ENCODE results near the gene OPTC. TPM values are rescaled to one million over a fixed set of nuclear protein-coding genes. Genes with fewer than 3 reads are reported as not detected.

Gene OPTC
- total RNA-seq = not detected

- no peak for TF ChIP-seq CTCF (IDR thresholded peaks at IDR 0.05; ENCODE audit: low read depth)
Observed at GRCh38 chr1:203493901-203494300, at the start of gene OPTC. Gene OPTC, plus strand, starts transcription at chr1:203494153. Its CDS starts 1,853 bp downstream, at chr1:203496006.

GRCh38 chr1:203444171-203444576 lies 49.8 kb upstream of the OPTC start:
- no peak for TF ChIP-seq CTCF (IDR thresholded peaks at IDR 0.05; ENCODE audit: low read depth)

- TF ChIP-seq CTCF (IDR thresholded peaks at IDR 0.05; ENCODE audit: low read depth) = no peak
Observed at GRCh38 chr1:203447151-203447550, 46.8 kb upstream of the OPTC start.

GRCh38 chr1:203448521-203449061 lies 45.4 kb upstream of the OPTC start:
- no peak for TF ChIP-seq CTCF (IDR thresholded peaks at IDR 0.05; ENCODE audit: low read depth)

GRCh38 chr1:203450001-203450400 lies 44.0 kb upstream of the OPTC start:
- no peak for TF ChIP-seq CTCF (IDR thresholded peaks at IDR 0.05; ENCODE audit: low read depth)

GRCh38 chr1:203450479-203451149 lies 43.3 kb upstream of the OPTC start:
- no peak for TF ChIP-seq CTCF (IDR thresholded peaks at IDR 0.05; ENCODE audit: low read depth)

GRCh38 chr1:203451836-203452784 lies 41.8 kb upstream of the OPTC start:
- TF ChIP-seq CTCF (IDR thresholded peaks at IDR 0.05; ENCODE audit: low read depth) = no peak
